Ectodermal cell (in vitro differentiated cells): ENCODE measurements around the gene PCF11.

Experiments
- H3K27ac ChIP-seq: 2 replicates; pipeline ENCODE4 v1.7.0; 2013; ENCODE audit warnings: mild to moderate bottlenecking, low read depth, low read length; ENCODE audit not compliant: insufficient read depth, poor library complexity, severe bottlenecking
- H3K27me3 ChIP-seq: 2 replicates; pipeline ENCODE4 v1.7.0; 2013; ENCODE audit warnings: mild to moderate bottlenecking, low read length; ENCODE audit not compliant: insufficient read depth, control insufficient read depth, poor library complexity, severe bottlenecking
- H3K36me3 ChIP-seq: one replicate; pipeline ENCODE4 v1.7.0; 2013; ENCODE audit warnings: low read length; ENCODE audit not compliant: control insufficient read depth, insufficient read depth
- H3K4me1 ChIP-seq: one replicate; pipeline ENCODE4 v1.7.0; 2013; ENCODE audit warnings: low read length; ENCODE audit not compliant: control insufficient read depth, insufficient read depth
- H3K4me3 ChIP-seq: 2 replicates; pipeline ENCODE4 v1.7.0; 2013; ENCODE audit warnings: low read depth, low read length, control low read depth; ENCODE audit not compliant: insufficient read depth
- H3K9me3 ChIP-seq: 2 replicates; pipeline ENCODE4 v1.7.0; 2013; ENCODE audit warnings: mild to moderate bottlenecking, low read length, moderate library complexity; ENCODE audit not compliant: control insufficient read depth
- WGBS, 2 experiments: methylation state at CpG; one replicate each; pipeline ENCODE4 v1.1.7; 2013; ENCODE audit warnings: missing lambda C conversion rate in 2 of 2; 5-methylcytosine and 5-hydroxymethylcytosine counted together

The PCF11 gene

DNA sequence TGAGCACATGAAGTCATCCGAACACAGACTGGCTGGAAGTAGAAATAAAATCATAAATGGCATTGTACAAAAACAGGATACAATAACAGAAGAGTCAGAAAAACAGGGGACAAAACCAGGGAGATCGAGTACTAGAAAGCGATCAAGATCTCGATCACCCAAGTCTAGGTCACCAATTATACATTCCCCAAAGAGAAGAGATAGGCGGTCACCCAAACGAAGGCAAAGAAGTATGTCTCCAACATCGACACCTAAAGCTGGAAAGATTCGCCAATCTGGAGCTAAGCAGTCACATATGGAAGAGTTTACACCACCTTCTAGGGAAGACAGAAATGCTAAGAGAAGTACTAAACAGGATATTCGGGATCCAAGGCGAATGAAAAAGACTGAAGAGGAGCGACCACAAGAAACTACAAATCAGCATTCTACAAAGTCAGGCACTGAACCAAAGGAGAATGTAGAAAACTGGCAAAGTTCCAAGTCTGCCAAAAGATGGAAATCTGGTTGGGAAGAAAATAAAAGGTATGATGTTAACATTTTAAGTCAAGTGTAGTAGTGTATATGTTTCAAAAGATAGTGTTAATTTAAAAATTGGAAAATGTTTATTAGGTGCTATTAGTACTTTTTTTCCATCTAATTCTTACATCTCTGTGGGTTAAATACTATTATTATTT lies 9.4 kb downstream of the PCF11 start:
- peaks cover 2% of the 10 kb centered on the region for H3K9me3 ChIP-seq
- no peaks in the 10 kb centered on the region for H3K27me3 ChIP-seq
- 95 to 98% methylated on average over 11 of the region's 11 CpGs for WGBS, 2 experiments
- H3K4me3 ChIP-seq, result no peak overlapping the region
- H3K36me3 ChIP-seq, result peaks cover 59% of the 10 kb centered on the region
- no peaks in the 10 kb centered on the region for H3K4me1 ChIP-seq
- no peak overlapping the region for H3K27ac ChIP-seq

- 93 to 97% methylated on average over 5 of the region's 5 CpGs for WGBS, 2 experiments
- H3K36me3 ChIP-seq, result peaks cover 64% of the 10 kb centered on the region
- no peak overlapping the region for H3K27ac ChIP-seq
- H3K4me1 ChIP-seq, result no peaks in the 10 kb centered on the region
- H3K27me3 ChIP-seq, result no peaks in the 10 kb centered on the region
- H3K9me3 ChIP-seq, result no peaks in the 10 kb centered on the region
- H3K4me3 ChIP-seq, result no peak overlapping the region
Observed at GRCh38 chr11:83168756-83169155, 11.8 kb downstream of the PCF11 start.

DNA sequence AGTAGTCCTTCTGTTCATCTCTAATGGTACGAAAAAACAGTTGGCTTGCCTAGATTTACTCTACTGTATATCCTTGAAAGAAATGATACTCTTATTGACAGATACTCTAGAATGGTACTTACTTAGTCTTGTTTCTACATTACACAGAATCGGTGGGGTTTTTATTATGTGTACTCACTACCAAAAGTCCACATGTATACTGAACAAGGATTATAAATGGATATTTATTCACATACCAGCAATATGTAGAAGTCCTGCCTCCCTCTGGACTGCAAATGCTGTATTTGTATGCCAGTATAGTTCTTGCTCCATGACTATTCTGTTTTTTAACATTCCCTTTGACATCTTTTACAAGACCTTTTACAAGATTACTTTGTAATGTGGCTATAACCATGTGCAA lies 13.9 kb downstream of the PCF11 start:
- Histone ChIP-seq H3K4me3 (no peak overlapping the region), H3K9me3 (no peaks in the 10 kb centered on the region), H3K27ac (no peak overlapping the region), H3K4me1 (no peaks in the 10 kb centered on the region), H3K27me3 (no peaks in the 10 kb centered on the region), H3K36me3 (peaks cover 47% of the 10 kb centered on the region)
- 95 to 100% methylated on average over 1 to 2 of the region's 2 CpGs for WGBS, 2 experiments

DNA sequence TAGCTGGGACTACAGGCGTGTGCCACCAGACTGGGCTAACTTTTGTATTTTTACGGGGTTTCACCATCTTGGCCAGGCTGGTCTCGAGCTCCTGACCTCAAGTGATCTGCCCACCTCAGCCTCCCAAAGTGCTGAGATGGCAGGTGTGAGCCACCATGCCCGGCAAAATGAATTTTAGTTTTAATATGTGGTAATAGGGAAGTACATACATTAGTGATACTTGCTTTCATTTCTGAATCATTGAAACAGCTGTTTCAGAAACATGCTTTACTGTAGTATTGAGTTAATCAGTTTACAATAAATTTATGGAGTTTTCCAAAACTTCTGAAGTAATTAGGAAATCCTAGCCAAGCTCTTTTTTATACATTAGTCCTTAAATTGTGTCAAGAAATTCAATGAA lies 15.6 kb downstream of the PCF11 start:
- no peaks in the 10 kb centered on the region for H3K27me3 ChIP-seq
- H3K36me3 ChIP-seq, result peaks cover 38% of the 10 kb centered on the region
- WGBS, 2 experiments, result 87 to 94% methylated on average over 4 of the region's 4 CpGs
- H3K4me3 ChIP-seq, result no peak overlapping the region
- no peaks in the 10 kb centered on the region for H3K4me1 ChIP-seq
- H3K9me3 ChIP-seq, result no peaks in the 10 kb centered on the region
- no peak overlapping the region for H3K27ac ChIP-seq

- H3K36me3 ChIP-seq, result peaks cover 31% of the 10 kb centered on the region
- no peaks in the 10 kb centered on the region for H3K4me1 ChIP-seq
- H3K4me3 ChIP-seq, result no peak overlapping the region
- H3K27me3 ChIP-seq, result no peaks in the 10 kb centered on the region
- no peak overlapping the region for H3K27ac ChIP-seq
- H3K9me3 ChIP-seq, result no peaks in the 10 kb centered on the region
Observed at GRCh38 chr11:83174008-83174407, 17.1 kb downstream of the PCF11 start.

DNA sequence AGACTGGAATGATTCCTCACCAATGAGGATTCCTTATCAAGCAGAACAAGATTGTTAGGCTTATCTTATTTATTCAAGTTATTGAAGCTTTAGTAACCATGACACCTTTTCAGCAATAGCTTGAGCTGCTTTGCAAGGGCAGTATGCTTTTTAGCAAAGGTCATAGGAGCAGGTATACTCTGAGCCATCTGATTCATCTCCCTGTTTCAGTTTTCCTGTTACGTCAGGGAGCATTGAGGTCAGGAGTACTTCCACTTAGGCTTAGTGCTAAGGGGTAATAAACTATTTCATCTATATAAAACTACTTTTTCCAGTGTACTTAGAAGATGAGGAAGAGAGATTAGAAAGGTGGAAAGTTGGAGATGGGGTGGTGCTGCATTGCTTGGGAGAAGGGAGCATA lies 18.9 kb downstream of the PCF11 start:
- H3K36me3 ChIP-seq, result peaks cover 33% of the 10 kb centered on the region
- no peaks in the 10 kb centered on the region for H3K4me1 ChIP-seq
- H3K4me3 ChIP-seq, result no peak overlapping the region
- 100% methylated on average over 1 of the region's 1 CpG; no CpG with 5 or more reads in 1 of the 2 experiments for WGBS, 2 experiments
- no peaks in the 10 kb centered on the region for H3K27me3 ChIP-seq
- H3K9me3 ChIP-seq, result no peaks in the 10 kb centered on the region
- no peak overlapping the region for H3K27ac ChIP-seq

DNA sequence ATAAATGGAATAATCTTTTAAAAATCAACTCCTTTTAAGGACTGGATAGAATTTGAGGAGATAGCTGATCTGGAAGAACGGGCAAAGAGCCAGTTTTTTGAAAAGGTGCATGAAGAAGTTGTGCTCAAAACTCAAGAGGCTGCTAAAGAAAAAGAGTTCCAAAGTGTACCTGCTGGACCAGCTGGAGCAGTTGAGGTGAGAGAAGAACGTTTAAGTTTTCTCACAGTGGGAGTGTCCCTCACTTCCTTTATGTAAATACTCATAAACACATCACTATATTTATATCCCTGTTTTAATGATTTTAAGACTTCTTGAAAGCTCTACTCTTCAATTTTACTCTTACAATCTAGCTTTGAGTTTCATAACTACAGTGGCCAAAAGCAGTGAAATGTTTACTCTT lies 24.9 kb downstream of the PCF11 start:
- WGBS, 2 experiments, result 89 to 95% methylated on average over 2 of the region's 2 CpGs
- no peak overlapping the region for H3K4me3 ChIP-seq
- H3K4me1 ChIP-seq, result no peaks in the 10 kb centered on the region
- no peaks in the 10 kb centered on the region for H3K9me3 ChIP-seq
- no peak overlapping the region for H3K27ac ChIP-seq
- peaks cover 49% of the 10 kb centered on the region for H3K36me3 ChIP-seq
- no peaks in the 10 kb centered on the region for H3K27me3 ChIP-seq

- no peaks in the 10 kb centered on the region for H3K4me1 ChIP-seq
- no peaks in the 10 kb centered on the region for H3K27me3 ChIP-seq
- H3K4me3 ChIP-seq, result no peak overlapping the region
- no peaks in the 10 kb centered on the region for H3K9me3 ChIP-seq
- peaks cover 26% of the 10 kb centered on the region for H3K36me3 ChIP-seq
- WGBS, 2 experiments, result 100% methylated on average over 1 of the region's 1 CpG
- no peak overlapping the region for H3K27ac ChIP-seq
Observed at GRCh38 chr11:83185767-83186166, 28.8 kb downstream of the PCF11 start.

DNA sequence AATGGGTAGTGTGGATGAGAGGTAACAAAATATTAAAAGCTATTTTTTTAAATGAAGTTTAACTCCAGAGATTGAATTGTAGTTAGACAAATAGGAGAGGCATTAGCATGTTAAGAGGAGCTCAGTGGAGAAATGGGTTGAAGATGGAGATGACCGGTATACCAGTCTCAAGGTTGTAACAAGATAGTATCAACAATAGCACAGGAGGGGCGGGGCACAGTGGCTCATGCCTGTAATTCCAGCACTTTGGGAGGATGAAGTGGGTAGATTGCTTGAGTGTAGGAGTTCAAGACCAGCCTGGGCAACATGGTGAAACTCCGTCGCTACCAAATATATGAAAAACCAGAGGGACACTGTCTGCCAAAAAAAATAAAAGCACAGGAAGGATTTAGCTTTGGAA lies 30.5 kb downstream of the PCF11 start:
- H3K27me3 ChIP-seq, result no peaks in the 10 kb centered on the region
- no peak overlapping the region for H3K4me3 ChIP-seq
- peaks cover 2% of the 10 kb centered on the region for H3K4me1 ChIP-seq
- 92 to 97% methylated on average over 4 of the region's 4 CpGs for WGBS, 2 experiments
- H3K9me3 ChIP-seq, result no peaks in the 10 kb centered on the region
- peaks cover 22% of the 10 kb centered on the region for H3K36me3 ChIP-seq
- no peak overlapping the region for H3K27ac ChIP-seq

DNA sequence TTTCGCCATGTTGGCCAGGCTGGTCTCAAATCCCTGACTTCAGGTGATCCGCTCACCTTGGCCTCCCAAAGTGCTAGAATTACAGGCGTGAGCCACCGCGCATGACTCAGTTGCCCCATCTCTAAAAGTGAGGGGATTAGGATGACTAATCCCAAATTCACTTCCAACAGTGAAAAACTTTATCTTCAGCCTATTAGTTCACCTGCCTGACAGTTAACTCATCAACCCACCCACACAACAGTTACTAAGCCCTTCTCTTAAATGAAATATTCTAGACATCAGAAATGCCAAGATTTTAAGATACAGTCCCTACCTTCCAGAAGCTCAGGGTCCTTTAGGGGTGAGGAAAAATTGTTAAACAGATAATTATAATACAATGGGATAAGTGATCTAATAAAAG lies 34.6 kb downstream of the PCF11 start:
- Histone ChIP-seq H3K36me3 (peaks cover 5% of the 10 kb centered on the region), H3K9me3 (no peaks in the 10 kb centered on the region), H3K4me3 (no peak overlapping the region), H3K27me3 (peaks cover 16% of the 10 kb centered on the region), H3K27ac (no peak overlapping the region), H3K4me1 (peaks cover 6% of the 10 kb centered on the region)
- WGBS, 2 experiments, result 88 to 93% methylated on average over 5 of the region's 5 CpGs

GRCh38 chr11:83191986-83192385 lies 35.1 kb downstream of the PCF11 start:
- no peaks in the 10 kb centered on the region for H3K9me3 ChIP-seq
- peaks cover 16% of the 10 kb centered on the region for H3K27me3 ChIP-seq
- peaks cover 6% of the 10 kb centered on the region for H3K4me1 ChIP-seq
- 96% methylated on average over 11 of the region's 11 CpGs for WGBS, 2 experiments
- H3K4me3 ChIP-seq, result peak overlapping the region; percentile 73
- H3K36me3 ChIP-seq, result peaks cover 5% of the 10 kb centered on the region
- no peak overlapping the region for H3K27ac ChIP-seq
